ENCODE results near the gene KIF2A.

Gene KIF2A

DNA sequence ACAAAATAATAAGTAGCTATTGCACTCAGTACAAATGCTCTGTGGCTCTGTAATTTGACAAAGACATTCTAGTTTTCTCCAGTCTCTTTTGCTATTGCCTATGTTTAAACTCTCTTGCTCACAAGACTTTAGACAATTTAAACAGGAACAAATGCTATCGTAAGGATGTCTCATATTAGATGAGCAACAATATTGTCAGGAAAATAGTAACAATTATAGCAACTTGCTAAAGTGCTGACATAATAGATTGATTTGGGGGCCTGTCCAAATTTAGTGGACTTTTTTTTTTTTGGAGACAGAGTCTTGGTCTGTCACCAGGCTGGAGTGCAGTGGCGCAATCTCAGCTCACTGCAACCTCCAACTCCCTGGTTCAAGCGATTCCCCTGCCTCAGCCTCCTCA, 11.8 kb downstream of the KIF2A start:
- no peaks in the 10 kb centered on the region for H3K27me3 ChIP-seq (ENCODE audit: control insufficient read depth in 2 of 2, insufficient read depth in 2 of 2, low read length in 2 of 2)
- H3K27ac ChIP-seq (ENCODE audit: low read depth in 2 of 2, low read length in 2 of 2) = no peak overlapping the region
- H3K9ac ChIP-seq (ENCODE audit: low read depth in 1 of 2, low read length in 2 of 2) = no peak overlapping the region
- no peaks in the 10 kb centered on the region for H3K9me3 ChIP-seq (ENCODE audit: control insufficient read depth in 2 of 2, low read length in 2 of 2)
- H3K36me3 ChIP-seq (ENCODE audit: control insufficient read depth in 2 of 2, insufficient read depth in 2 of 2, low read length in 2 of 2) = peaks cover 0 to 6% of the 10 kb centered on the region in 2 donors
- no peak overlapping the region for H3K4me3 ChIP-seq (ENCODE audit: low read length in 2 of 2)
- H3K4me1 ChIP-seq (ENCODE audit: control insufficient read depth in 2 of 2, insufficient read depth in 2 of 2, low read length in 2 of 2) = peaks cover 0 to 2% of the 10 kb centered on the region in 2 donors

DNA sequence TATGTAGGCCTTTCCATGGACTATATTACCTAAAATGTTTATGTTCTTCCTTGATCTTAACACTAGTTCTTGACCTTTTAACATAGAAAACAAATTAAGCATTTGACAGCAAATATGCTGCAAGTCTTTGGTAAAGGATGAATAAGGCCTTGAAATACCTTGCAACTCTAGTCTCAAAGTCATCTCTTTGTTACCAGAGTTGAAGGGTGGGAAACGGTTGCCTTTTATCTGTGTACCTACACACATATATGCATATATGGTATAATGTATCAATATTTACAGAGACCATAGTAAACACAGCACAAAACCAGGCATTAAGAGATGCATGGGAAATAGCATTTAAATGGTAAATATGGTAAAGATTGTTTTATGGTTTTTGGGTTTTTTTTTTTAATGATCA, 16.5 kb downstream of the KIF2A start:
- H3K27me3 ChIP-seq (ENCODE audit: control insufficient read depth in 2 of 2, insufficient read depth in 2 of 2, low read length in 2 of 2) = no peaks in the 10 kb centered on the region
- no peaks in the 10 kb centered on the region for H3K4me1 ChIP-seq (ENCODE audit: control insufficient read depth in 2 of 2, insufficient read depth in 2 of 2, low read length in 2 of 2)
- no peaks in the 10 kb centered on the region for H3K9me3 ChIP-seq (ENCODE audit: control insufficient read depth in 2 of 2, low read length in 2 of 2)
- H3K4me3 ChIP-seq (ENCODE audit: low read length in 2 of 2) = no peak overlapping the region
- no peak overlapping the region for H3K27ac ChIP-seq (ENCODE audit: low read depth in 2 of 2, low read length in 2 of 2)
- H3K9ac ChIP-seq (ENCODE audit: low read depth in 1 of 2, low read length in 2 of 2) = no peak overlapping the region
- H3K36me3 ChIP-seq (ENCODE audit: control insufficient read depth in 2 of 2, insufficient read depth in 2 of 2, low read length in 2 of 2) = peaks cover 0 to 6% of the 10 kb centered on the region in 2 donors

DNA sequence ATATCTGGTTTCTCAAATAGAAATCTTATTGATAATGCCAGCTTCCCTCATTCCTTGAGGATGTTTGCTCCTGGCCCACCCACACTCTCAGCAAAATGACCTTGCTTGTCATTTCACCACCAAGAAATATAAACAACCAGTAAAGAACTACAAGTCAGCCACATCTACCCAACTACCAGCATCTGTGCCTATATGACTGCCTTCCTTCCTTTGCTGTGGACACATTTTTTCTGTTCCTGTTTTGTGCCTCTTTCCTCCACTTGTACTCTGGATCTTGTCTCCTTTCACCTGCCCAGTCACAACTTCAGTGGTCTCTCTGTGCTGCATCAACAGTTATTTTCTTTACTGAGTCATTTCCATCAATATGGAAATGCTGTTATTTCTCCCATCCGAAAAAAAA, 20.3 kb downstream of the KIF2A start:
- Histone ChIP-seq H3K36me3 (ENCODE audit: control insufficient read depth in 2 of 2, insufficient read depth in 2 of 2, low read length in 2 of 2) (peaks cover 0 to 6% of the 10 kb centered on the region in 2 donors), H3K9ac (ENCODE audit: low read depth in 1 of 2, low read length in 2 of 2) (no peak overlapping the region), H3K4me3 (ENCODE audit: low read length in 2 of 2) (no peak overlapping the region), H3K27ac (ENCODE audit: low read depth in 2 of 2, low read length in 2 of 2) (no peak overlapping the region), H3K9me3 (ENCODE audit: control insufficient read depth in 2 of 2, low read length in 2 of 2) (no peaks in the 10 kb centered on the region), H3K4me1 (ENCODE audit: control insufficient read depth in 2 of 2, insufficient read depth in 2 of 2, low read length in 2 of 2) (no peaks in the 10 kb centered on the region), H3K27me3 (ENCODE audit: control insufficient read depth in 2 of 2, insufficient read depth in 2 of 2, low read length in 2 of 2) (no peaks in the 10 kb centered on the region)

DNA sequence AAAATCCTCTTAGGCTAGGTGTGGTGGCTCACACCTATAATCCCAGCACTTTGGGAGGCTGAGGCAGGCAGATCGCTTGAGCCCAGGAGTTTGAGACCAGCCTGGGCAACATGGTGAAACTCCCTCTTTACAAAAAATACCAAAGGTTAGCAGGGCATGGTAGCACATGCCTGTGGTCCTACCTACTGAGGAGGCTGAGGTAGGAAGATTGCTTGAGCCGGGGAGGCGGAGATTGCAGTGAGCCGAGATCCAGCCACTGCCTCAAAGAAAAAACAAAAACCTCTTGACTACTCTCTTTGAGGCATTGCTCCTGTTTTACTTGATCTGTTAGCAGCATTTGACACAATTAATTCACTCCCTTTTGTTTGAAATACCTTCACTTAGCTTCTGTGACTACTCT, 20.7 kb downstream of the KIF2A start:
- no peaks in the 10 kb centered on the region for H3K4me1 ChIP-seq (ENCODE audit: control insufficient read depth in 2 of 2, insufficient read depth in 2 of 2, low read length in 2 of 2)
- H3K9ac ChIP-seq (ENCODE audit: low read depth in 1 of 2, low read length in 2 of 2) = no peak overlapping the region
- H3K27ac ChIP-seq (ENCODE audit: low read depth in 2 of 2, low read length in 2 of 2) = no peak overlapping the region
- H3K27me3 ChIP-seq (ENCODE audit: control insufficient read depth in 2 of 2, insufficient read depth in 2 of 2, low read length in 2 of 2) = no peaks in the 10 kb centered on the region
- peaks cover 0 to 4% of the 10 kb centered on the region in 2 donors for H3K36me3 ChIP-seq (ENCODE audit: control insufficient read depth in 2 of 2, insufficient read depth in 2 of 2, low read length in 2 of 2)
- no peaks in the 10 kb centered on the region for H3K9me3 ChIP-seq (ENCODE audit: control insufficient read depth in 2 of 2, low read length in 2 of 2)
- no peak overlapping the region for H3K4me3 ChIP-seq (ENCODE audit: low read length in 2 of 2)

DNA sequence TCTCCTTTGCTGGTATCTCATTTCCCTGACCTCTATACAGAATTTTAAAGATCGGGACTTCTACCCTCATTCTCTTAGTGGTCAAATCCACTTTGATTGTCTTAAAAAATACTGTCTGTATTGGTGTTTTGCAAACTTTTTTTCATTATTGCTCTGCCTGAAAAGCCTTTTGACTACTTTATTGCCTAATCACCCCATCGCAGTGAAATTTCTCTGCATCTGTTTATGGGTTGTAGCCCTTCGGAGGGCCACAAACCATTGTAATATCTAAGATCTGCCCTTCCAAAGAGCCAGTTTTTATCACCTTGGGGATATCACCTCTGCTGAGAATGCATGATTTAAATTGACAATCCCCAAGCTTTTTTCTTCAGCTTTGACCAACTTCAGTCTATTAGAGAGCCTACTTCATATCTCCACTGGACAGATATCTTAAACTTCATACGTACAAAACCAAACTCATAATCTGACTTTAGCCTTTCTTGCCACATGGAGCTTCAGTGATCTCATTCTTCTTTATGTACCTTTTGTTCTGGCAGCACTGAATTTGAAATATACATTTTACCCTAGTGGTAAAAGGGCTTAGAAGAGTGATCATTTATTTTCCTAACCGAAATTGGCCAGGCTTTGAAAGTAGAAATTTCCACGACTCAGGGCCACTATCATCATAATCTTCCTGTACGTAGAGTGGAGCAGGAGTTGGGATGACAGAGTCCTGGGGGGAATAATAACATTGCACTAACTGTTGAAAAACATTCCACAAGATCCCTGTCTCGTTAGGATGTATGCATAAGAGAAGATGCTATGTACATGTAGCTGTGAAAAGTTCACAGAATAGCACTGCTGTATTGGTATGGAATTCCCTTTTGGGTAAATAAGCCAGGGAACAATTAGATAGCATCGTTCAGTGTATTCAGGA, 21.4 kb downstream of the KIF2A start:
- H3K4me1 ChIP-seq (ENCODE audit: control insufficient read depth in 2 of 2, insufficient read depth in 2 of 2, low read length in 2 of 2) = no peaks in the 10 kb centered on the region
- H3K27ac ChIP-seq (ENCODE audit: low read depth in 2 of 2, low read length in 2 of 2) = no peak overlapping the region

DNA sequence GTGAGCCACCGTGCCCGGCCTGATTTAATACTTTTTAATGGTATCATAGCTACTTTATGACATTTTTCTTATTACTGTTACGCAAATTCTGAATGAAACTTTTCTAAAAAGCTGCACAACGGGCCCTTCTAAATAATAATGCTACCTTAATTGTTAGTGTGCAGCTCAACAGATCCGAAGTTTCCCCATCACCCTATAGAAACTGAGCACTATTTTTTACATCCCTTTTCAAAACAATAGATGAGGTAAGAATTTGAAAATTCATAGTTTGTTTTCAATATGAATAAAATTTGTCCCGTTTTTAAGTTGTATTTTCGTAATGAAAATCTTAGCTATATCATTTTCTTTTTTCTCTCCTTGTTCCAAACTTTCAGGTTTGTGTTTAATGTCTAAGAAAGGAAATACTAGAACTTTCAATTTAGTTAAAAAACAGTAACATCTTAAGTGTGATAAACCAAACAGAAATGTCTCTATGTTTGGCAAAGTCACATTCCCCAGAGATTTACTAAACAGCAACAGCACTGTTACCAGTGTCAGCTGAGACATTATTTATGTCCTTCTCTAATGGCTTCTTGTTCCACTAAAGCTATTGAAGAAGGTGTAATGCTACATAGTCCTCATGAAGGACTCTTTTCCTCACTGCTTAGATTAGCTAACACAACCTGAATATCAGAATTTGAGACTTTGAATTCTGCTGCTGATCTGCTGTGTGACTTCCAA, 22.9 kb downstream of the KIF2A start:
- Histone ChIP-seq H3K36me3 (ENCODE audit: control insufficient read depth in 2 of 2, insufficient read depth in 2 of 2, low read length in 2 of 2) (no peaks in the 10 kb centered on the region), H3K9me3 (ENCODE audit: control insufficient read depth in 2 of 2, low read length in 2 of 2) (no peaks in the 10 kb centered on the region), H3K4me1 (ENCODE audit: control insufficient read depth in 2 of 2, insufficient read depth in 2 of 2, low read length in 2 of 2) (no peaks in the 10 kb centered on the region), H3K9ac (ENCODE audit: low read depth in 1 of 2, low read length in 2 of 2) (no peak overlapping the region), H3K4me3 (ENCODE audit: low read length in 2 of 2) (no peak overlapping the region), H3K27ac (ENCODE audit: low read depth in 2 of 2, low read length in 2 of 2) (no peak overlapping the region), H3K27me3 (ENCODE audit: control insufficient read depth in 2 of 2, insufficient read depth in 2 of 2, low read length in 2 of 2) (no peaks in the 10 kb centered on the region)

More for the DNA sequence above, 21.4 kb downstream of the KIF2A start:
- H3K27me3 ChIP-seq (ENCODE audit: control insufficient read depth in 2 of 2, insufficient read depth in 2 of 2, low read length in 2 of 2) = no peaks in the 10 kb centered on the region
- H3K9ac ChIP-seq (ENCODE audit: low read depth in 1 of 2, low read length in 2 of 2) = no peak overlapping the region
- H3K36me3 ChIP-seq (ENCODE audit: control insufficient read depth in 2 of 2, insufficient read depth in 2 of 2, low read length in 2 of 2) = no peaks in the 10 kb centered on the region
- no peaks in the 10 kb centered on the region for H3K9me3 ChIP-seq (ENCODE audit: control insufficient read depth in 2 of 2, low read length in 2 of 2)
- H3K4me3 ChIP-seq (ENCODE audit: low read length in 2 of 2) = no peak overlapping the region

DNA sequence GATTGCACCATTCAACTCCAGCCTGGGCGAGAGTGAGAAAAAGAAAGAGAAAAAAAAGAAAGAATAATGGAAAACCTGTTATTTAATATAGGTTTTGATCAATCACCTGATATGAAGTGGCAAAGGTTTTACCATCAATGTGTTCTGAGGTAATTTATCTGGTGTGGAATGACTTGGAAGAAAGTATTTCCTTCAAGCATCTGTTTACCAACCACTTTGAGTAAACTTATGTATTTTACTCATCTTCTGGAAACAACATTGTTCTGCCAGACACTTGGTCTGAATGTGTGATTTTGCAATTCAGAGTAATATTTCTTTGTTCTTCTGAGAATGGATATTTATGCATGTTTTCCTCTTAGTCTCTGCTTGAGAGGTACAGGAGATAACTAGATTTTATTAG, 24.3 kb downstream of the KIF2A start:
- peaks cover 0 to 5% of the 10 kb centered on the region in 2 donors for H3K36me3 ChIP-seq (ENCODE audit: control insufficient read depth in 2 of 2, insufficient read depth in 2 of 2, low read length in 2 of 2)
- H3K9ac ChIP-seq (ENCODE audit: low read depth in 1 of 2, low read length in 2 of 2) = no peak overlapping the region
- no peak overlapping the region for H3K4me3 ChIP-seq (ENCODE audit: low read length in 2 of 2)
- H3K27ac ChIP-seq (ENCODE audit: low read depth in 2 of 2, low read length in 2 of 2) = no peak overlapping the region
- no peaks in the 10 kb centered on the region for H3K9me3 ChIP-seq (ENCODE audit: control insufficient read depth in 2 of 2, low read length in 2 of 2)
- no peaks in the 10 kb centered on the region for H3K4me1 ChIP-seq (ENCODE audit: control insufficient read depth in 2 of 2, insufficient read depth in 2 of 2, low read length in 2 of 2)
- no peaks in the 10 kb centered on the region for H3K27me3 ChIP-seq (ENCODE audit: control insufficient read depth in 2 of 2, insufficient read depth in 2 of 2, low read length in 2 of 2)

DNA sequence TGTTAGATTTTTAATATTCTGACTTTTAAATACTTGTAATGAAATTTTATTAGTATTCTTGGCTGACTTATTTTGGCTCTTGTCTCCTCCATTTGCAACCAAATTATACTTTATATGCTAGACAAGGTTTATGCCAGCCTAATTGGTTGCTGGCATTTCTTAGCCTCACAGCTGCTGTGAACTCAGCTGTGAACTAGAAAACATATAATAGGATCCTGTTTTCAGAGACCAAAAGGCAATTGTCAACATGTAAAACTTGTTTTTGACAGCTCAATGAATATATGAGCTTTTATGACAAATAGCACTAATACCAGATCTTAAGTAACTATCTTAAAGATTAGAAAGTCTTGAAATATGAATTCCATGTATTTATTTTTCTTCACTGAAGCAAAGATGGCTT, 25.9 kb downstream of the KIF2A start:
- Histone ChIP-seq H3K4me1 (ENCODE audit: control insufficient read depth in 2 of 2, insufficient read depth in 2 of 2, low read length in 2 of 2) (no peaks in the 10 kb centered on the region), H3K9ac (ENCODE audit: low read depth in 1 of 2, low read length in 2 of 2) (no peak overlapping the region), H3K27me3 (ENCODE audit: control insufficient read depth in 2 of 2, insufficient read depth in 2 of 2, low read length in 2 of 2) (no peaks in the 10 kb centered on the region), H3K27ac (ENCODE audit: low read depth in 2 of 2, low read length in 2 of 2) (no peak overlapping the region), H3K4me3 (ENCODE audit: low read length in 2 of 2) (no peak overlapping the region), H3K9me3 (ENCODE audit: control insufficient read depth in 2 of 2, low read length in 2 of 2) (no peaks in the 10 kb centered on the region), H3K36me3 (ENCODE audit: control insufficient read depth in 2 of 2, insufficient read depth in 2 of 2, low read length in 2 of 2) (peaks cover 0 to 5% of the 10 kb centered on the region in 2 donors)

DNA sequence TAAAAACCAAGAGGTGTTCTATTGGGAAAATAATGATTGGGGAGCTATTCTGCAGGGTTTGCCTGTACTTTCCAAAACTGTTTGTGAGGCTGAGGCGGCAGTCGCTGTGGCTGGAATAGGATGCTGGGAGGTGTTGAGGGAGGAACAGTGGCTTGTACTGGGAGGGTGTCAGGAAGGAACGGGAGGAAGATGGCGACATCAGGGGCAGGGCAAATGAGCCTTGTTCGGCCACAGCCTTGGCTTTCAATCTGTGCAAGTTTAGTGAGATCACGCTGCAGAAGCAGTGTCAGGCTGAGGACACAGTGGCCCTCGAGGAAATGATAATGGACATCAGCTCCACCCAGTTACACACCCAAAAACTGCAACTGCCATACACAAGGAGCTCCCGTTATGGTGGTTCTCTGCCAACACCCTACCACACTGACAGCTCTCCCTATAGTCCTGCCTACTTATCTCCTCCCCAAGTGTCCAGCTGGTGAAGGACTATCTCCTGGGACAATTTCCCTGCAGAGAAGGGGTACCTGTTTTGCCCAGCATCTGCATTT, 27.3 kb downstream of the KIF2A start:
- Histone ChIP-seq H3K9me3 (ENCODE audit: control insufficient read depth in 2 of 2, low read length in 2 of 2) (no peaks in the 10 kb centered on the region), H3K27ac (ENCODE audit: low read depth in 2 of 2, low read length in 2 of 2) (no peak overlapping the region), H3K9ac (ENCODE audit: low read depth in 1 of 2, low read length in 2 of 2) (no peak overlapping the region), H3K36me3 (ENCODE audit: control insufficient read depth in 2 of 2, insufficient read depth in 2 of 2, low read length in 2 of 2) (peaks cover 0 to 5% of the 10 kb centered on the region in 2 donors), H3K4me1 (ENCODE audit: control insufficient read depth in 2 of 2, insufficient read depth in 2 of 2, low read length in 2 of 2) (no peaks in the 10 kb centered on the region), H3K27me3 (ENCODE audit: control insufficient read depth in 2 of 2, insufficient read depth in 2 of 2, low read length in 2 of 2) (no peaks in the 10 kb centered on the region), H3K4me3 (ENCODE audit: low read length in 2 of 2) (no peak overlapping the region)

DNA sequence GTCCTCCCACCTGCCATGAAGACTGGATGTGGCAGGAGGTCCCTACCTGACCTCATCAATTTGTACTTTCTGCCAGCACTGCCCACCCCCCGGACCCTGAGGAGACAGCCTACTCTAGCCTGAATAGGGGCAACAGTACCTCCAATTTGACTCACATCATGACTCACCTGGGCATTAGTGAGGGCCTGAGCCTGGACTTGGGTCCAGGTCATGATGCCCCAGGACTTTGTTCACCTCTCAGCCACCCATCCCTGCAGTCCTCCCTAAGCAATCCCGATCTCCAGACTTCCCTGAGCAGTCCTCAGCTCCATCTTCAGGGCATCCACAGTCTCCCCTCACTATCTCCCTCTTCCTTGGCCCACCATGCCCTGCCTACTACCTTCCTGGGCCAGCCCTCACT, 28.1 kb downstream of the KIF2A start:
- H3K9ac ChIP-seq (ENCODE audit: low read depth in 1 of 2, low read length in 2 of 2) = no peak overlapping the region
- H3K36me3 ChIP-seq (ENCODE audit: control insufficient read depth in 2 of 2, insufficient read depth in 2 of 2, low read length in 2 of 2) = peaks cover 0 to 5% of the 10 kb centered on the region in 2 donors
- H3K4me3 ChIP-seq (ENCODE audit: low read length in 2 of 2) = no peak overlapping the region
- H3K27me3 ChIP-seq (ENCODE audit: control insufficient read depth in 2 of 2, insufficient read depth in 2 of 2, low read length in 2 of 2) = no peaks in the 10 kb centered on the region
- no peak overlapping the region for H3K27ac ChIP-seq (ENCODE audit: low read depth in 2 of 2, low read length in 2 of 2)
- no peaks in the 10 kb centered on the region for H3K9me3 ChIP-seq (ENCODE audit: control insufficient read depth in 2 of 2, low read length in 2 of 2)
- H3K4me1 ChIP-seq (ENCODE audit: control insufficient read depth in 2 of 2, insufficient read depth in 2 of 2, low read length in 2 of 2) = no peaks in the 10 kb centered on the region
